GM03348 (cell line): ENCODE data around the gene NELL1.

Source experiments
- DNase-seq: peaks from one replicate; pipeline ENCODE4 v3.0.0; 2012; ENCODE audit warnings: low spot score

The NELL1 gene

GRCh38 chr11:21346361-21346760 is 677.0 kb downstream of the NELL1 start:
- DNase-seq: no peak

GRCh38 chr11:21350613-21351012 is 681.2 kb downstream of the NELL1 start:
- DNase-seq: no peak

GRCh38 chr11:21353425-21353824 is 684.0 kb downstream of the NELL1 start:
- no peak for DNase-seq

GRCh38 chr11:21364866-21365624 is 695.7 kb downstream of the NELL1 start:
- DNase-seq: no peak

GRCh38 chr11:21369947-21370346 is 700.6 kb downstream of the NELL1 start:
- DNase-seq: no peak

- no peak for DNase-seq
Measured at GRCh38 chr11:21371044-21371443, 701.7 kb downstream of the NELL1 start.

GRCh38 chr11:21372672-21373071 is 703.3 kb downstream of the NELL1 start:
- no peak for DNase-seq

GRCh38 chr11:21374376-21374775 is 705.0 kb downstream of the NELL1 start:
- no peak for DNase-seq

- DNase-seq: no peak
Measured at GRCh38 chr11:21385669-21386440, 716.5 kb downstream of the NELL1 start.

GRCh38 chr11:21390430-21390829 is 721.0 kb downstream of the NELL1 start:
- no peak for DNase-seq

- no peak for DNase-seq
Measured at GRCh38 chr11:21396342-21397008, 727.1 kb downstream of the NELL1 start.

- DNase-seq: no peak
Measured at GRCh38 chr11:21398195-21398594, 728.8 kb downstream of the NELL1 start.

GRCh38 chr11:21401496-21401895 is 732.1 kb downstream of the NELL1 start:
- no peak for DNase-seq

GRCh38 chr11:21402274-21402673 is 732.9 kb downstream of the NELL1 start:
- DNase-seq: no peak

GRCh38 chr11:21403069-21403468 is 733.7 kb downstream of the NELL1 start:
- DNase-seq: no peak

- DNase-seq: no peak
Measured at GRCh38 chr11:21405422-21405821, 736.0 kb downstream of the NELL1 start.

- no peak for DNase-seq
Measured at GRCh38 chr11:21410513-21410912, 741.1 kb downstream of the NELL1 start.

- DNase-seq: no peak
Measured at GRCh38 chr11:21411104-21411503, 741.7 kb downstream of the NELL1 start.

- no peak for DNase-seq
Measured at GRCh38 chr11:21411597-21411996, 742.2 kb downstream of the NELL1 start.

- DNase-seq: no peak
Measured at GRCh38 chr11:21412652-21413383, 743.4 kb downstream of the NELL1 start.

GRCh38 chr11:21414953-21415352 is 745.6 kb downstream of the NELL1 start:
- DNase-seq: no peak

- DNase-seq: no peak
Measured at GRCh38 chr11:21415606-21416005, 746.2 kb downstream of the NELL1 start.
